HFFc6 (cell line): Measurements from ENCODE around the gene VIM. TPM values are rescaled to one million over a fixed set of nuclear protein-coding genes. Genes with fewer than 3 reads are reported as not detected.

ENCODE experiments used
- DNase-seq: peaks from one replicate; pipeline ENCODE4 v3.0.0-alpha.2; 2018
- H3K27ac Mint-ChIP-seq: 2 replicates; pipeline ENCODE4 v1.8.0; 2020; ENCODE audit warnings: mild to moderate bottlenecking, mixed read lengths
- H3K27me3 Mint-ChIP-seq: 2 replicates; pipeline ENCODE4 v1.8.0; 2021; ENCODE audit warnings: mild to moderate bottlenecking, moderate library complexity, mixed read lengths; ENCODE audit not compliant: insufficient read depth
- H3K36me3 Mint-ChIP-seq: 2 replicates; pipeline ENCODE4 v1.8.0; 2021; ENCODE audit warnings: low read depth, mixed read lengths
- H3K4me1 Mint-ChIP-seq: 2 replicates; pipeline ENCODE4 v1.8.0; 2020; ENCODE audit warnings: low read depth, mixed read lengths
- H3K4me3 Mint-ChIP-seq: 2 replicates; pipeline ENCODE4 v1.8.0; 2020; ENCODE audit warnings: mild to moderate bottlenecking, moderate library complexity, mixed read lengths
- H3K9me3 Mint-ChIP-seq: 2 replicates; pipeline ENCODE4 v1.8.0; 2020; ENCODE audit warnings: mild to moderate bottlenecking, mixed read lengths
- total RNA-seq, 6 experiments: library from RNA; stranded (reverse); fragmentation: NEBNext Ultra II Directional; extraction: Animal tissue kit (Norgen Biotek cat#: 25700); gene quantifications; 2 replicates in 1 of 6; 3 replicates in 5 of 6; pipeline ENCODE4 v1.2.3, GENCODE V29; 2021
- TF ChIP-seq, protein P1 (sequence below): fragments of 200-600 bp; sonication (generic); IDR thresholded peaks from 2 replicates; pipeline ENCODE4 v1.5.0; 2021; ENCODE audit warnings: antibody characterized with exemption, mild to moderate bottlenecking

VIM gene
- total RNA-seq, 6 experiments from 2014 or later, result 9,623 to 12,540 (median 10,688) TPM

DNA sequence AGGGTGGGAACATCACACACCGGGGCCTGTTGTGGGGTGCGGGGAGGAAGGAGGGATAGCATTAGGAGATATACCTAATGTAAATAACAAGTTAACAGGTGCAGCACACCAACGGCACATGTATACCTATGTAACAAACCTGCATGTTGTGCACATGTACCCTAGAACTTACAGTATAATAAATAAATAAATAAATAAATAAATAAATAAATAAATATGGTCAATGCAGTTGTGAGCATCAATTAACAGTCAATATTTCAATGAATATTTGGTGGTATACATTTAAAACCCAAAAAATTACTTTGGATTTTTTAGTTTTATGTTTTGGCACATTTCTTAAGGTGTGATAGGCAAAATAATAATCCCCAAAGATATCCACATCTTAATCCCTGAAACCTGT, 42.2 kb upstream of the VIM start:
- H3K27me3 Mint-ChIP-seq, result no peaks in the 10 kb centered on the region
- H3K4me1 Mint-ChIP-seq, result no peaks in the 10 kb centered on the region
- no peak for DNase-seq
- H3K4me3 Mint-ChIP-seq, result no peak overlapping the region
- TF ChIP-seq, protein P1, sequence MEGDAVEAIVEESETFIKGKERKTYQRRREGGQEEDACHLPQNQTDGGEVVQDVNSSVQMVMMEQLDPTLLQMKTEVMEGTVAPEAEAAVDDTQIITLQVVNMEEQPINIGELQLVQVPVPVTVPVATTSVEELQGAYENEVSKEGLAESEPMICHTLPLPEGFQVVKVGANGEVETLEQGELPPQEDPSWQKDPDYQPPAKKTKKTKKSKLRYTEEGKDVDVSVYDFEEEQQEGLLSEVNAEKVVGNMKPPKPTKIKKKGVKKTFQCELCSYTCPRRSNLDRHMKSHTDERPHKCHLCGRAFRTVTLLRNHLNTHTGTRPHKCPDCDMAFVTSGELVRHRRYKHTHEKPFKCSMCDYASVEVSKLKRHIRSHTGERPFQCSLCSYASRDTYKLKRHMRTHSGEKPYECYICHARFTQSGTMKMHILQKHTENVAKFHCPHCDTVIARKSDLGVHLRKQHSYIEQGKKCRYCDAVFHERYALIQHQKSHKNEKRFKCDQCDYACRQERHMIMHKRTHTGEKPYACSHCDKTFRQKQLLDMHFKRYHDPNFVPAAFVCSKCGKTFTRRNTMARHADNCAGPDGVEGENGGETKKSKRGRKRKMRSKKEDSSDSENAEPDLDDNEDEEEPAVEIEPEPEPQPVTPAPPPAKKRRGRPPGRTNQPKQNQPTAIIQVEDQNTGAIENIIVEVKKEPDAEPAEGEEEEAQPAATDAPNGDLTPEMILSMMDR, result no peak
- H3K27ac Mint-ChIP-seq, result no peak overlapping the region
- H3K9me3 Mint-ChIP-seq, result no peaks in the 10 kb centered on the region
- no peaks in the 10 kb centered on the region for H3K36me3 Mint-ChIP-seq

DNA sequence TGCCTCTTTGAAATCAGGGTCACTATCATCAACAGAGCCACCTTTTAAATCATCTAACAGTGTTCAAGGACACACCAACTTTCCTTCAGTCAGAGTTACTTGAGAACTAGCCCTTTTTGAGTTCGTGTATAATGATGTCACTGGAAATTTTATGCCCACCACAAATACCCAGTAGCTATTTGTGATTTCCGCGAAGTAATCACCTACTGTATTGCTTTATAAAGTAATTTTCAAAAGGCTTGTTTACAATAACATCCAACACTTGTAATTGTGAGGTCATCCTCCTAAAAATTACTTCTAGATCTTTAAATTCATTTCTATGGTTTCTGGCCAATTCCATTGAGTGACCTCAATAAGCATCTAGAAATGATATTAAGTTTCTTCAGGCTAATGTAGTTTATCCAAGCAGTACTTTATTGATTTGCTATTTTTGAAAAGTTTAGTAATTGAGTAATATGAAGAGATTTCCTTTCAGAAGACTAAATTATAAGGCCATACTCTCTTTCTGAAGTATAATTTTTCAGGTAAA, 39.3 kb upstream of the VIM start:
- peaks cover 5% of the 10 kb centered on the region for H3K4me1 Mint-ChIP-seq
- no peak for DNase-seq
- H3K27ac Mint-ChIP-seq, result no peak overlapping the region
- no peak overlapping the region for H3K4me3 Mint-ChIP-seq
- TF ChIP-seq, protein P1, result no peak
- peaks cover 11% of the 10 kb centered on the region for H3K36me3 Mint-ChIP-seq
- no peaks in the 10 kb centered on the region for H3K9me3 Mint-ChIP-seq
- no peaks in the 10 kb centered on the region; the same call in 1 of the 2 replicates for H3K27me3 Mint-ChIP-seq

DNA sequence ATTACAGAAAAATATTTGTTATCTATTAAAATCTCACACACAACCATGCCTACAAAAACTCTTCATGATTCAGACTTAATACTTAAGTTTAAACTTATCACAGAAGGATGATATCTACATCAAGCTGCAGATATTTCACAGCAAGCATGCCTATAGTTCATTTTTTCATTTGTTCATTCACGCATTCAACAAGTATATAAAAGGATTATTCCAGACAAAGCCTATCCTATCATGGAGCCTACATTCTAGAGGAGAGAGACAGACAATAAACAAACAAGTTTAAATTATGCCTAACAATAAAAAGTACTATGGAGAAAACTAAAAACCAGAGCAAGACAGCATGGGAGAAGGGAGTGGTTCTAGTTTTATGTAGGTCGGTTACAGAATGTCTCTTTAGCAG, 37.4 kb upstream of the VIM start:
- H3K27ac Mint-ChIP-seq, result no peak overlapping the region

GRCh38 chr10:17195083-17195482, 33.0 kb upstream of the VIM start:
- TF ChIP-seq, protein P1, result no peak
- DNase-seq, result no peak
- H3K27me3 Mint-ChIP-seq, result no peaks in the 10 kb centered on the region; the same call in 1 of the 2 replicates
- peaks cover 47% of the 10 kb centered on the region for H3K4me1 Mint-ChIP-seq
- H3K9me3 Mint-ChIP-seq, result no peaks in the 10 kb centered on the region
- H3K27ac Mint-ChIP-seq, result no peak overlapping the region
- H3K4me3 Mint-ChIP-seq, result no peak overlapping the region
- peaks cover 25% of the 10 kb centered on the region for H3K36me3 Mint-ChIP-seq

More for the DNA sequence above, 37.4 kb upstream of the VIM start:
- Mint-ChIP-seq H3K36me3 (peaks cover 24% of the 10 kb centered on the region), H3K4me3 (no peak overlapping the region), H3K9me3 (no peaks in the 10 kb centered on the region), H3K27me3 (no peaks in the 10 kb centered on the region; the same call in 1 of the 2 replicates), H3K4me1 (peaks cover 14% of the 10 kb centered on the region)
- TF ChIP-seq, protein P1, result no peak
- DNase-seq, result no peak

GRCh38 chr10:17196045-17196444, 32.0 kb upstream of the VIM start:
- Mint-ChIP-seq H3K36me3 (peaks cover 25% of the 10 kb centered on the region), H3K4me1 (peaks cover 56% of the 10 kb centered on the region), H3K27me3 (no peaks in the 10 kb centered on the region; the same call in 1 of the 2 replicates), H3K9me3 (no peaks in the 10 kb centered on the region), H3K4me3 (no peak overlapping the region), H3K27ac (no peak overlapping the region)
- DNase-seq, result no peak
- TF ChIP-seq, protein P1, result no peak
